HEK293 (cell line): ENCODE data around the gene UBFD1.

Source experiments
- SETDB1 ChIP-seq: IDR thresholded peaks from one replicate; pipeline ENCODE4 v1.6.1; 2017; ENCODE audit warnings: mild to moderate bottlenecking, low read length, moderate library complexity, mixed read lengths; ENCODE audit not compliant: insufficient read length
- YY1 ChIP-seq: fragments of 450-650 bp; formaldehyde crosslinking; IDR thresholded peaks from 2 replicates; pipeline ENCODE4 v1.5.1; 2018; ENCODE audit warnings: missing biosample characterization, missing genetic modification characterization
- ZBTB20 ChIP-seq: fragments of 450-650 bp; formaldehyde crosslinking; IDR thresholded peaks from 2 replicates; pipeline ENCODE4 v1.5.1; 2016; ENCODE audit warnings: missing biosample characterization, missing genetic modification characterization
- ZBTB21 ChIP-seq: fragments of 450-650 bp; formaldehyde crosslinking; IDR thresholded peaks from 2 replicates; pipeline ENCODE4 v1.5.1; 2017; ENCODE audit warnings: missing biosample characterization, missing genetic modification characterization
- ZNF830 ChIP-seq: fragments of 450-650 bp; IDR thresholded peaks from 2 replicates; pipeline ENCODE4 v1.5.0; 2018; ENCODE audit warnings: missing biosample characterization, missing genetic modification characterization, low read depth, mild to moderate bottlenecking, moderate library complexity
- TF ChIP-seq, protein P1 (sequence below): fragments of 450-650 bp; formaldehyde crosslinking; IDR thresholded peaks from 2 replicates; pipeline ENCODE4 v1.5.1; 2016; ENCODE audit warnings: missing biosample characterization, missing genetic modification characterization
- TF ChIP-seq, protein P2 (sequence below): fragments of 450-650 bp; formaldehyde crosslinking; IDR thresholded peaks from 2 replicates; pipeline ENCODE4 v1.5.1; 2016; ENCODE audit warnings: missing biosample characterization, missing genetic modification characterization
- TF ChIP-seq, protein P3 (sequence below): fragments of 450-650 bp; formaldehyde crosslinking; optimal IDR thresholded peaks from 2 replicates; pipeline ENCODE3; 2016; ENCODE audit warnings: missing biosample characterization, mild to moderate bottlenecking, missing genetic modification characterization
- TF ChIP-seq, protein P4 (sequence below): fragments of 450-650 bp; formaldehyde crosslinking; IDR thresholded peaks from 2 replicates; pipeline ENCODE4 v1.5.1; 2016; ENCODE audit warnings: missing biosample characterization, missing genetic modification characterization
- TF ChIP-seq, protein P5 (sequence below): fragments of 450-650 bp; formaldehyde crosslinking; IDR thresholded peaks from 2 replicates; pipeline ENCODE4 v1.5.1; 2016; ENCODE audit warnings: missing biosample characterization, missing genetic modification characterization
- TF ChIP-seq, protein P6 (sequence below): fragments of 450-650 bp; formaldehyde crosslinking; IDR thresholded peaks from 2 replicates; pipeline ENCODE4 v1.5.1; 2016; ENCODE audit warnings: missing biosample characterization, missing genetic modification characterization

DNA sequence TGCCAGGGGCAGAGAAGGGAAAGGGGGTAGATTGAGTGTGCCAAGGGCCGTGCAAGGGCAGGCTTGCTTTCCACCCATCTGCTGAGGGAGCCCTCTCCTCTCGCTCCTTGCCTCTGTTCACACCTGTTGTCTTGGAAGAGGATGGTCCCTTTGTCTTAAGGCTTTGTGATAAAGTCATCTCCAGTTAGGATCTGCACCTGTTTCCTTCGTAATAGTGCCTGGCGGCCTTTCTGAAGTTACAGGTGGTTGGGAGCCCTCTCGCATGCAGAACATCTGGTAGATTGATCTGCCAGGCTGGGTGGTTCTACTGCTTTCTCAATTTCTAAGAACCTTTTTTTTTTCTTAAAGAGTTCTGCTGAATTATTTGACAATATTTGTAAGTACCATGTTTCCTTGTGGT, 16.3 kb downstream of the UBFD1 start:
- TF ChIP-seq, protein P1, sequence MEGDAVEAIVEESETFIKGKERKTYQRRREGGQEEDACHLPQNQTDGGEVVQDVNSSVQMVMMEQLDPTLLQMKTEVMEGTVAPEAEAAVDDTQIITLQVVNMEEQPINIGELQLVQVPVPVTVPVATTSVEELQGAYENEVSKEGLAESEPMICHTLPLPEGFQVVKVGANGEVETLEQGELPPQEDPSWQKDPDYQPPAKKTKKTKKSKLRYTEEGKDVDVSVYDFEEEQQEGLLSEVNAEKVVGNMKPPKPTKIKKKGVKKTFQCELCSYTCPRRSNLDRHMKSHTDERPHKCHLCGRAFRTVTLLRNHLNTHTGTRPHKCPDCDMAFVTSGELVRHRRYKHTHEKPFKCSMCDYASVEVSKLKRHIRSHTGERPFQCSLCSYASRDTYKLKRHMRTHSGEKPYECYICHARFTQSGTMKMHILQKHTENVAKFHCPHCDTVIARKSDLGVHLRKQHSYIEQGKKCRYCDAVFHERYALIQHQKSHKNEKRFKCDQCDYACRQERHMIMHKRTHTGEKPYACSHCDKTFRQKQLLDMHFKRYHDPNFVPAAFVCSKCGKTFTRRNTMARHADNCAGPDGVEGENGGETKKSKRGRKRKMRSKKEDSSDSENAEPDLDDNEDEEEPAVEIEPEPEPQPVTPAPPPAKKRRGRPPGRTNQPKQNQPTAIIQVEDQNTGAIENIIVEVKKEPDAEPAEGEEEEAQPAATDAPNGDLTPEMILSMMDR (tag by site-specific recombination): no peak
- TF ChIP-seq ZNF830 (tag by site-specific recombination) (no peak), SETDB1 (no peak), ZBTB20 (tag by site-specific recombination) (no peak), YY1 (tag by site-specific recombination) (no peak), ZBTB21 (tag by site-specific recombination) (no peak)
- TF ChIP-seq, protein P2, sequence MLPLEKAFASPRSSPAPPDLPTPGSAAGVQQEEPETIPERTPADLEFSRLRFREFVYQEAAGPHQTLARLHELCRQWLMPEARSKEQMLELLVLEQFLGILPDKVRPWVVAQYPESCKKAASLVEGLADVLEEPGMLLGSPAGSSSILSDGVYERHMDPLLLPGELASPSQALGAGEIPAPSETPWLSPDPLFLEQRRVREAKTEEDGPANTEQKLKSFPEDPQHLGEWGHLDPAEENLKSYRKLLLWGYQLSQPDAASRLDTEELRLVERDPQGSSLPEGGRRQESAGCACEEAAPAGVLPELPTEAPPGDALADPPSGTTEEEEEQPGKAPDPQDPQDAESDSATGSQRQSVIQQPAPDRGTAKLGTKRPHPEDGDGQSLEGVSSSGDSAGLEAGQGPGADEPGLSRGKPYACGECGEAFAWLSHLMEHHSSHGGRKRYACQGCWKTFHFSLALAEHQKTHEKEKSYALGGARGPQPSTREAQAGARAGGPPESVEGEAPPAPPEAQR (tag by site-specific recombination): no peak
- TF ChIP-seq, protein P3, sequence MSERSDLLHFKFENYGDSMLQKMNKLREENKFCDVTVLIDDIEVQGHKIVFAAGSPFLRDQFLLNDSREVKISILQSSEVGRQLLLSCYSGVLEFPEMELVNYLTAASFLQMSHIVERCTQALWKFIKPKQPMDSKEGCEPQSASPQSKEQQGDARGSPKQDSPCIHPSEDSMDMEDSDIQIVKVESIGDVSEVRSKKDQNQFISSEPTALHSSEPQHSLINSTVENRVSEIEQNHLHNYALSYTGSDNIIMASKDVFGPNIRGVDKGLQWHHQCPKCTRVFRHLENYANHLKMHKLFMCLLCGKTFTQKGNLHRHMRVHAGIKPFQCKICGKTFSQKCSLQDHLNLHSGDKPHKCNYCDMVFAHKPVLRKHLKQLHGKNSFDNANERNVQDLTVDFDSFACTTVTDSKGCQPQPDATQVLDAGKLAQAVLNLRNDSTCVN (tag by site-specific recombination): no peak
- TF ChIP-seq, protein P4, sequence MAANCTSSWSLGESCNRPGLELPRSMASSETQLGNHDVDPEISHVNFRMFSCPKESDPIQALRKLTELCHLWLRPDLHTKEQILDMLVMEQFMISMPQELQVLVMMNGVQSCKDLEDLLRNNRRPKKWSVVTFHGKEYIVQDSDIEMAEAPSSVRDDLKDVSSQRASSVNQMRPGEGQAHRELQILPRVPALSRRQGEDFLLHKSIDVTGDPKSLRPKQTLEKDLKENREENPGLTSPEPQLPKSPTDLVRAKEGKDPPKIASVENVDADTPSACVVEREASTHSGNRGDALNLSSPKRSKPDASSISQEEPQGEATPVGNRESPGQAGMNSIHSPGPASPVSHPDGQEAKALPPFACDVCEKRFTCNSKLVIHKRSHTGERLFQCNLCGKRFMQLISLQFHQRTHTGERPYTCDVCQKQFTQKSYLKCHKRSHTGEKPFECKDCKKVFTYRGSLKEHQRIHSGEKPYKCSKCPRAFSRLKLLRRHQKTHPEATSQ (tag by site-specific recombination): no peak
- TF ChIP-seq, protein P5, sequence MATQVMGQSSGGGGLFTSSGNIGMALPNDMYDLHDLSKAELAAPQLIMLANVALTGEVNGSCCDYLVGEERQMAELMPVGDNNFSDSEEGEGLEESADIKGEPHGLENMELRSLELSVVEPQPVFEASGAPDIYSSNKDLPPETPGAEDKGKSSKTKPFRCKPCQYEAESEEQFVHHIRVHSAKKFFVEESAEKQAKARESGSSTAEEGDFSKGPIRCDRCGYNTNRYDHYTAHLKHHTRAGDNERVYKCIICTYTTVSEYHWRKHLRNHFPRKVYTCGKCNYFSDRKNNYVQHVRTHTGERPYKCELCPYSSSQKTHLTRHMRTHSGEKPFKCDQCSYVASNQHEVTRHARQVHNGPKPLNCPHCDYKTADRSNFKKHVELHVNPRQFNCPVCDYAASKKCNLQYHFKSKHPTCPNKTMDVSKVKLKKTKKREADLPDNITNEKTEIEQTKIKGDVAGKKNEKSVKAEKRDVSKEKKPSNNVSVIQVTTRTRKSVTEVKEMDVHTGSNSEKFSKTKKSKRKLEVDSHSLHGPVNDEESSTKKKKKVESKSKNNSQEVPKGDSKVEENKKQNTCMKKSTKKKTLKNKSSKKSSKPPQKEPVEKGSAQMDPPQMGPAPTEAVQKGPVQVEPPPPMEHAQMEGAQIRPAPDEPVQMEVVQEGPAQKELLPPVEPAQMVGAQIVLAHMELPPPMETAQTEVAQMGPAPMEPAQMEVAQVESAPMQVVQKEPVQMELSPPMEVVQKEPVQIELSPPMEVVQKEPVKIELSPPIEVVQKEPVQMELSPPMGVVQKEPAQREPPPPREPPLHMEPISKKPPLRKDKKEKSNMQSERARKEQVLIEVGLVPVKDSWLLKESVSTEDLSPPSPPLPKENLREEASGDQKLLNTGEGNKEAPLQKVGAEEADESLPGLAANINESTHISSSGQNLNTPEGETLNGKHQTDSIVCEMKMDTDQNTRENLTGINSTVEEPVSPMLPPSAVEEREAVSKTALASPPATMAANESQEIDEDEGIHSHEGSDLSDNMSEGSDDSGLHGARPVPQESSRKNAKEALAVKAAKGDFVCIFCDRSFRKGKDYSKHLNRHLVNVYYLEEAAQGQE (tag by site-specific recombination): no peak
- TF ChIP-seq, protein P6, sequence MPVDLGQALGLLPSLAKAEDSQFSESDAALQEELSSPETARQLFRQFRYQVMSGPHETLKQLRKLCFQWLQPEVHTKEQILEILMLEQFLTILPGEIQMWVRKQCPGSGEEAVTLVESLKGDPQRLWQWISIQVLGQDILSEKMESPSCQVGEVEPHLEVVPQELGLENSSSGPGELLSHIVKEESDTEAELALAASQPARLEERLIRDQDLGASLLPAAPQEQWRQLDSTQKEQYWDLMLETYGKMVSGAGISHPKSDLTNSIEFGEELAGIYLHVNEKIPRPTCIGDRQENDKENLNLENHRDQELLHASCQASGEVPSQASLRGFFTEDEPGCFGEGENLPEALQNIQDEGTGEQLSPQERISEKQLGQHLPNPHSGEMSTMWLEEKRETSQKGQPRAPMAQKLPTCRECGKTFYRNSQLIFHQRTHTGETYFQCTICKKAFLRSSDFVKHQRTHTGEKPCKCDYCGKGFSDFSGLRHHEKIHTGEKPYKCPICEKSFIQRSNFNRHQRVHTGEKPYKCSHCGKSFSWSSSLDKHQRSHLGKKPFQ (tag by site-specific recombination): no peak
